Sigmoid colon (tissue), 4 donors: ENCODE results near the gene TNPO3.

Experiments
- CTCF ChIP-seq, 4 experiments: fragments of 450-650 bp in 3 of 4; fragments of 200-600 bp in 1 of 4; IDR thresholded peaks; one replicate each; pipeline ENCODE4 v1.5.1; 2016 to 2019; ENCODE audit warnings: antibody characterized with exemption in 4 of 4, mild to moderate bottlenecking in 3 of 4, moderate library complexity in 2 of 4
- POLR2A ChIP-seq, 2 donors: fragments of 450-650 bp; IDR thresholded peaks; one replicate each; pipeline ENCODE4 v1.6.1; 2016; ENCODE audit warnings: antibody characterized with exemption in 2 of 2, mild to moderate bottlenecking in 2 of 2, moderate library complexity in 2 of 2
- POLR2AphosphoS5 ChIP-seq, 4 donors: sonication (generic); formaldehyde crosslinking; IDR thresholded peaks; one replicate each; pipeline ENCODE4 v1.6.1; 2017; ENCODE audit warnings: antibody characterized with exemption in 4 of 4

GRCh38 chr7:129098409-129099084, 43.6 kb upstream of the TNPO3 start:
- TF ChIP-seq CTCF (IDR thresholded peaks at IDR 0.05) (no peak), POLR2A (IDR thresholded peaks at IDR 0.05) (no peak), POLR2AphosphoS5 (IDR thresholded peaks at IDR 0.05) (no peak)
